HepG2 (cell line): Measurements from ENCODE around the gene FMC1. TPM values are rescaled to one million over a fixed set of nuclear protein-coding genes. Genes with fewer than 3 reads are reported as not detected.

Source experiments
- AKAP8 ChIP-seq: sonication (generic); formaldehyde crosslinking; IDR thresholded peaks from 2 replicates; pipeline ENCODE4 v1.5.1; 2020; ENCODE audit warnings: mild to moderate bottlenecking, missing genetic modification reagents
- CREM ChIP-seq, 2 experiments: sonication (generic) in 1 of 2; formaldehyde crosslinking in 1 of 2; IDR thresholded peaks; 2 replicates each; pipeline versions ENCODE4 v1.4.0 to v1.6.1; 2016 to 2020; ENCODE audit warnings: antibody characterized with exemption in 1 of 2, mild to moderate bottlenecking in 1 of 2, missing genetic modification reagents in 1 of 2
- DRAP1 ChIP-seq: IDR thresholded peaks from 2 replicates; pipeline ENCODE4 v1.6.1; 2016; ENCODE audit warnings: missing genetic modification reagents, missing compliant biosample characterization
- FOXA3 ChIP-seq: IDR thresholded peaks from 2 replicates; pipeline ENCODE4 v1.6.1; 2016; ENCODE audit warnings: missing genetic modification reagents, missing compliant biosample characterization
- IKZF1 ChIP-seq: fragments of 450-650 bp; IDR thresholded peaks from 2 replicates; pipeline ENCODE4 v1.7.1; 2016
- KAT2B ChIP-seq: fragments of 150-350 bp; IDR thresholded peaks from 2 replicates; pipeline ENCODE4 v1.6.1; 2014; ENCODE audit warnings: low read depth, low read length, borderline replicate concordance
- MLX ChIP-seq: IDR thresholded peaks from 2 replicates; pipeline ENCODE4 v1.6.1; 2016
- MTA1 ChIP-seq: sonication (generic); formaldehyde crosslinking; IDR thresholded peaks from 2 replicates; pipeline ENCODE4 v1.4.0; 2020; ENCODE audit warnings: missing genetic modification reagents, mild to moderate bottlenecking, borderline replicate concordance
- NCOA2 ChIP-seq: sonication (generic); formaldehyde crosslinking; IDR thresholded peaks from 2 replicates; pipeline ENCODE4 v1.8.0; 2022; ENCODE audit warnings: inconsistent platforms
- NFE2 ChIP-seq: sonication (generic); formaldehyde crosslinking; IDR thresholded peaks from 2 replicates; pipeline ENCODE4 v1.4.0; 2020; ENCODE audit warnings: missing genetic modification reagents
- REL ChIP-seq: sonication (generic); formaldehyde crosslinking; conservative IDR thresholded peaks from 2 replicates; pipeline ENCODE4 v1.8.0; 2022; ENCODE audit warnings: mild to moderate bottlenecking, missing genetic modification reagents, moderate library complexity
- RFX1 ChIP-seq: fragments of 450-650 bp; IDR thresholded peaks from 2 replicates; pipeline ENCODE4 v1.6.1; 2017
- RORA ChIP-seq: sonication (generic); formaldehyde crosslinking; IDR thresholded peaks from 2 replicates; pipeline ENCODE4 v1.5.0; 2020; ENCODE audit warnings: mild to moderate bottlenecking, missing genetic modification reagents, moderate library complexity
- SP140L ChIP-seq: sonication (generic); formaldehyde crosslinking; IDR thresholded peaks from 2 replicates; pipeline ENCODE4 v1.4.0; 2020; ENCODE audit warnings: missing genetic modification reagents, borderline replicate concordance
- TCF12 ChIP-seq, 2 experiments: fragments of 450-650 bp in 1 of 2; sonication (generic) in 1 of 2; formaldehyde crosslinking in 1 of 2; IDR thresholded peaks; 2 replicates each; pipeline versions ENCODE4 v1.6.1 to v1.8.0; 2017 to 2022; ENCODE audit warnings: antibody characterized with exemption in 1 of 2, mild to moderate bottlenecking in 1 of 2, missing genetic modification reagents in 1 of 2, moderate library complexity in 1 of 2
- ZBTB26 ChIP-seq: IDR thresholded peaks from 2 replicates; pipeline ENCODE4 v1.6.1; 2016; ENCODE audit warnings: missing compliant biosample characterization, missing genetic modification reagents, borderline replicate concordance
- ZNF260 ChIP-seq: sonication (generic); formaldehyde crosslinking; IDR thresholded peaks from 2 replicates; pipeline ENCODE4 v1.4.0; 2020; ENCODE audit warnings: missing genetic modification reagents, low read depth, mild to moderate bottlenecking, borderline replicate concordance
- ZNF264 ChIP-seq: sonication (generic); formaldehyde crosslinking; IDR thresholded peaks from 2 replicates; pipeline ENCODE4 v1.4.0; 2020; ENCODE audit warnings: missing genetic modification reagents
- ZNF296 ChIP-seq: sonication (generic); formaldehyde crosslinking; conservative IDR thresholded peaks from 2 replicates; pipeline ENCODE4 v1.5.0; 2020; ENCODE audit warnings: mild to moderate bottlenecking, missing genetic modification reagents
- ZNF3 ChIP-seq: IDR thresholded peaks from 2 replicates; pipeline ENCODE4 v1.7.0; 2017; ENCODE audit warnings: inconsistent platforms
- ZNF326 ChIP-seq: sonication (generic); formaldehyde crosslinking; IDR thresholded peaks from 2 replicates; pipeline ENCODE4 v1.4.0; 2020; ENCODE audit warnings: missing genetic modification reagents, borderline replicate concordance
- ZNF329 ChIP-seq: sonication (generic); formaldehyde crosslinking; IDR thresholded peaks from 2 replicates; pipeline ENCODE4 v1.9.0; 2021; ENCODE audit warnings: low read depth, mild to moderate bottlenecking, missing genetic modification reagents
- ZNF451 ChIP-seq: sonication (generic); formaldehyde crosslinking; IDR thresholded peaks from 2 replicates; pipeline ENCODE4 v1.5.0; 2020; ENCODE audit warnings: mild to moderate bottlenecking, missing genetic modification reagents
- ZNF468 ChIP-seq: sonication (generic); formaldehyde crosslinking; IDR thresholded peaks from 2 replicates; pipeline ENCODE4 v1.8.0; 2022; ENCODE audit warnings: mild to moderate bottlenecking, moderate library complexity, missing genetic modification reagents
- ZNF691 ChIP-seq: sonication (generic); formaldehyde crosslinking; IDR thresholded peaks from 2 replicates; pipeline ENCODE4 v1.4.0; 2020; ENCODE audit warnings: missing genetic modification reagents, low read depth, mild to moderate bottlenecking, borderline replicate concordance
- ZNF777 ChIP-seq: sonication (generic); formaldehyde crosslinking; IDR thresholded peaks from 2 replicates; pipeline ENCODE4 v1.4.0; 2020; ENCODE audit warnings: missing genetic modification reagents
- ZSCAN31 ChIP-seq: sonication (generic); formaldehyde crosslinking; IDR thresholded peaks from 2 replicates; pipeline ENCODE4 v1.5.0; 2020; ENCODE audit warnings: low read depth, mild to moderate bottlenecking, missing genetic modification reagents
- polyA plus RNA-seq, 8 experiments: library from polyadenylated mRNA; depleted of rRNA in 3 of 8; stranded (reverse) in 7 of 8; unstranded in 1 of 8; fragments of >200 nt; fragmentation: Illumina TruSeq in 4 of 8; extraction: Trizol in 4 of 8; gene quantifications; 2 replicates each; pipeline versions ENCODE4 v1.2.1 to v1.2.3, GENCODE V29; 2011 to 2016; ENCODE audit warnings: low read depth in 4 of 8, missing spikeins in 1 of 8, mixed read lengths in 1 of 8; ENCODE audit not compliant: insufficient read depth in 1 of 8
- total RNA-seq, 5 experiments: library from RNA; depleted of rRNA; stranded (reverse); fragments of >200 nt; fragmentation: Illumina TruSeq; extraction: Trizol; gene quantifications; 2 replicates each; pipeline ENCODE4 v1.2.3, GENCODE V29; 2016; ENCODE audit warnings: low read depth in 1 of 5

Gene FMC1
- total and polyA plus RNA-seq, 2 of the 13 experiments (the other 11 are each of a cell fraction or from before 2014, with no cell fraction given) = 39.2 to 50.7 TPM

GRCh38 chr7:139359366-139360209 lies 18.5 kb downstream of the FMC1 start, which contains the start of gene LUC7L2 (continued):
- TF ChIP-seq ZNF691 (CRISPR knock-in tag) (0 out of 2 replicates have a peak, but pooled peaks have one; percentile 13), NCOA2 (CRISPR knock-in tag) (peak; percentile 46; the same call in 1 of the 2 replicates), RFX1 (no peak), IKZF1 (no peak), DRAP1 (peak; percentile 97), SP140L (CRISPR knock-in tag) (peak; percentile 38; the same call in 1 of the 2 replicates), CREM (IDR thresholded peaks at IDR 0.05) (peak; percentile 48; the same call in 1 of the 2 replicates), CREM (CRISPR knock-in tag; IDR thresholded peaks at IDR 0.05) (no peak), ZNF3 (CRISPR knock-in tag) (no peak; the same call in 1 of the 2 replicates), ZNF468 (0 out of 2 replicates have a peak, but pooled peaks have one; percentile 30), KAT2B (no peak), MLX (CRISPR knock-in tag) (no peak; the same call in 1 of the 2 replicates), TCF12 (IDR thresholded peaks at IDR 0.05) (no peak), TCF12 (CRISPR knock-in tag; IDR thresholded peaks at IDR 0.05) (no peak), AKAP8 (0 out of 2 replicates have a peak, but pooled peaks have one; percentile 38), ZNF777 (CRISPR knock-in tag) (peak; percentile 49; the same call in 1 of the 2 replicates), ZSCAN31 (no peak; the same call in 1 of the 2 replicates), ZNF264 (CRISPR knock-in tag) (peak; percentile 83), ZNF326 (CRISPR knock-in tag) (no peak), ZBTB26 (peak; percentile 31; the same call in 1 of the 2 replicates), FOXA3 (CRISPR knock-in tag) (no peak), ZNF329 (CRISPR knock-in tag) (no peak; the same call in 1 of the 2 replicates), RORA (CRISPR knock-in tag) (no peak), MTA1 (CRISPR knock-in tag) (no peak), ZNF260 (CRISPR knock-in tag) (0 out of 2 replicates have a peak, but pooled peaks have one; percentile 23), REL (CRISPR knock-in tag) (peak; percentile 85; the same call in 1 of the 2 replicates), ZNF296 (no peak), NFE2 (no peak), ZNF451 (peak; percentile 83)
